K562 treated with DMSO at 1 percent for 48 hours (cell line): ENCODE measurements around the gene OR6C2. TPM values are rescaled to one million over a fixed set of nuclear protein-coding genes. Genes with fewer than 3 reads are reported as not detected.

ENCODE experiments used
- total RNA-seq: library from RNA; unstranded; fragments of 300-600 nt; gene quantifications from 2 replicates; pipeline ENCODE4 v1.2.3, GENCODE V29; 2022; ENCODE audit warnings: low replicate concordance; ENCODE audit errors: extremely low read depth

Gene OR6C2
- total RNA-seq: not detected in 2 replicates

GRCh38 chr12:55443776-55444175, at the start of gene OR6C2:
TSS of gene OR6C2 (plus strand) at chr12:55444076. CDS start at chr12:55452214, 8,138 bp downstream.

GRCh38 chr12:55400229-55400628, 43.6 kb upstream of the OR6C2 start, which contains the start of gene OR6C65:
TSS of gene OR6C65 (plus strand) at chr12:55400529. CDS start at chr12:55400529, 0 bp downstream.

GRCh38 chr12:55425954-55426353, 17.9 kb upstream of the OR6C2 start, which contains the start of gene OR6C76:
TSS of gene OR6C76 (plus strand) at chr12:55426254. CDS start at chr12:55426254, 0 bp downstream.

DNA sequence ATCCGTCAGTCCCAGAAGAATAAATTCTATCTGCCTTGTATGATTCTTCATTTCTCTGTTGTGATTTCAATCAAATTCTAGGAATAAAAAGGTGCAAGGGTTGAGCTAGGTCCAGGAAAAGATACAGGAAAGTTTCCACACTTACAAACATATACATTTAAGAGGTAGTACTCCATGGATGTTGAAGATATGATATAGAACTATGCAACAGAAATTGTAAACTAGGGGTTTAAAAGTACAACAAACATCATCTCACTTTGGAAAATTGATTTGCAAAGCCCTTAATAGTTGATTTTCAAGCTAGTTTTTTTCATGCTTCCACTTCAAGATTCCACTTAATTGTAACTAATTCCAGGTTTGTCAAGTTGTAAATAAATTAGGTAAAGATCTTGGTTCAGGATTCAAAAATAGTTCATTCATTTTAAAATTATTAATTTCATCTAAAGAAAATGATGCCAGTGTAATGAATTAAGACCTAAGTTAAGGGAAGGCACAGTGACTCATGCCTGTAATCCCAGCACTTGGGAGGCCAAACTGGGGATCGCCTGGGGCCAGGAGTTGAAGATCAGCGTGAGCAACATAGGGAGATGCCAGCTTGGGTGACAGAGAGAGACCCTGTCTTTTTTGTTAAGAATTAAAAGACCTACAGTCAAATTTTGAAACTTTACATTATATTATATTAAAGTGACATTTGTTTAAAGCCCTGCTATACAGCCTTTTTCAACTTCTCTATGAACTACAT, 26.4 kb downstream of the OR6C2 start, which contains the start of gene OR6C70:
TSS of gene OR6C70 (minus strand) at position 51 of the 742 bp plus-strand sequence. CDS start at position 51, 0 bp downstream.

DNA sequence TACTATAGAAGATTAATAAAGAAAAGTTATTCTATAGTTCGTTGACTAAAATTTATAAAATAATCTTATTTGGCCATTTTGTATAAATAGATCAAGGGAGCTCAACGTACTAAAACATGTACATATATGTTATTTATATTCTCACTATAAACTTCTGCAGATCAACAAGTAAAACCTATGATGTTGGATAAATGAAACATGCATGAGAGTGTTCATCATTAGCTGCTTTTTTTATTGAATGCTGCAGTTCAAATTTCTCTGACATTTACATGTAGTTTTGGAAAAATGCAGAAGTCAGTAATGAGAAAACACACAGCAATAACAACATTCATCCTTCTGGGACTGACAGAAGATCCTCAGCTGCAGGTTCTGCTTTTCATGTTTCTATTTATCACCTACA, 48.2 kb downstream of the OR6C2 start, which contains the start of gene OR6C68:
TSS of gene OR6C68 (plus strand) at position 301 of the 400 bp plus-strand sequence. CDS start at position 301, 0 bp downstream.

Other genes starting within 250 kb of the OR6C2 start
- gene OR10A7, start 223.1 kb upstream of the OR6C2 start, total RNA-seq: not detected in 2 replicates
- gene OR6C74, start 199.5 kb upstream of the OR6C2 start, total RNA-seq: not detected in 2 replicates
- gene OR6C6, start 147.5 kb upstream of the OR6C2 start, total RNA-seq: not detected in 2 replicates
- gene OR6C1, start 129.7 kb upstream of the OR6C2 start, total RNA-seq: not detected in 2 replicates
- gene OR6C3, start 113.3 kb upstream of the OR6C2 start, total RNA-seq: not detected in 2 replicates
- not detected in 2 replicates for gene OR6C75, start 81.1 kb upstream of the OR6C2 start, total RNA-seq
- not detected in 2 replicates for gene OR6C65, start 43.5 kb upstream of the OR6C2 start, total RNA-seq
- not detected in 2 replicates for gene OR6C76, start 17.8 kb upstream of the OR6C2 start, total RNA-seq
- not detected in 2 replicates for gene OR6C70, start 26.1 kb downstream of the OR6C2 start, total RNA-seq
- gene OR6C68, start 48.3 kb downstream of the OR6C2 start, total RNA-seq: not detected in 2 replicates
- gene OR6C4, start 105.5 kb downstream of the OR6C2 start, total RNA-seq: not detected in 2 replicates
- not detected in 2 replicates for gene OR2AP1, start 128.4 kb downstream of the OR6C2 start, total RNA-seq
- not detected in 2 replicates for gene OR10P1, start 192.8 kb downstream of the OR6C2 start, total RNA-seq